Erythroblast (primary cell): ENCODE data around the gene GPR32.
"Not testable (repeated sequence)": the region's sequence is repeated elsewhere in the genome, so short reads cannot be mapped to it uniquely, and the experiment has no call there.

Experiments
- GATA1 ChIP-seq: IDR thresholded peaks from 2 replicates; pipeline ENCODE4 v1.6.1; 2011; ENCODE audit warnings: low read depth, mild to moderate bottlenecking, control low read depth, low read length, moderate library complexity
- POLR2A ChIP-seq: IDR thresholded peaks from 2 replicates; pipeline ENCODE4 v1.6.1; 2011; ENCODE audit warnings: mild to moderate bottlenecking, low read length

DNA sequence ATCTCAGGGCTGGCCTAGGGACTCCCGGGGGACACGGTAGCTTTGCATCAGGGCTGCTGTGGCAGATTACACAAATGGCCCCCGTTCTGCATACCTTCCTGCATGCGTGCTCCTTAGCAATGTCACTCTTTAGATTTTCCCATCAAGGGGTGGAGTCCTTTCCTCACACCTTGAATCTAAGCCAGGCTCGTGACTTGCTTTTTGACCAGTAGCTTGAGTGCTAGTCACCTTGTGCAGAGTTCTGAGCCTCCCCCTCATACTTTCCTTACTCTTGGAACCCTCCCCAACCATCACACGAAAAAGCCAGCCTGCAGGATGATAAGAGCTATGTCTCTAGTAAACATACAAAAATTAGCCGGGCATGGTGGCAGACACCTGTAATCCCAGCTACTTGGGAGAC is 3.2 kb downstream of the GPR32 start:
- TF ChIP-seq POLR2A, GATA1: not testable (repeated sequence)
